IPS DF 4.7 (cell line): ENCODE data around the gene WDR33.
"Not testable (repeated sequence)": the region's sequence is repeated elsewhere in the genome, so short reads cannot be mapped to it uniquely, and the experiment has no call there.

ENCODE experiments used
- DNase-seq: peaks from one replicate; pipeline ENCODE4 v3.0.0-alpha.2; 2013; ENCODE audit warnings: low spot score; ENCODE audit errors: extremely low read depth

WDR33 gene

DNA sequence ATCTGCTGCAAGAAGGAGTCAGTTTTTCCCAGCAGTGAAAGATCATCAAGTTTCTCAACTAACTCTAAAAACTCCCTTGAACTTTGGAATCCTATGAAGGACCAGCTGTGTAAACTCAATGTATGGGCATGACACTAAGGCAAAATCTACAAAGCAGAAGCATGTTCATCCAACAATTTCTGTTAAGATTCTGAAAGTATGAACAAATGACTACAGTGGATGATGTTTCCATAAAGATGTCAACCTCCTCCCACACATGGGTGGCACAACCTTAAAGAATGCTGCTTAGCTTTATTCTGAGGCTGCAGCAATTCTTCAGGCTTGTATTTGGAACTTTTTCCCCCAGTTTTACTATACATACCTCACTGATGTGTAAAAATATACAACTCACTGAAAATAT lies 47.2 kb downstream of the WDR33 start:
- DNase-seq: no peak

DNA sequence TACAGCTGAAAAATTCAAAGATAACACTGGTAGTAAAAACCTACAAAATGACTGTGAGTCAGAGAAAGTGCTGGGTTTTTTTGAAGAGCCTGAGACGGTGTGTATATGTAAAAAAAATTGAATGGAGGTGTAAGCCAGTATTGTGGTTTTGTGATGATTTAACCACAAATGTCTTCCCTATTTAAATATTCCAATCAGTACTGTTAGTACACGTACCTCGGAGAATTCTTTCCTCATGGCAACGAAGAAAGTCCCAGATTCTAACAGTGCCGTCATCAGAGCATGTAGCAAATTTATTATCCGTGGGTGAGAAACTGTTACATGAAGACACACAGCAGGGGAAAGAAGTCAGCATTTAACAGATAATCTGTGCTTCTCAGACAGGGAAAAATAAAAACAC lies 48.1 kb downstream of the WDR33 start:
- DNase-seq: no peak

GRCh38 chr2:127762441-127762840 lies 48.5 kb downstream of the WDR33 start:
- no peak for DNase-seq

DNA sequence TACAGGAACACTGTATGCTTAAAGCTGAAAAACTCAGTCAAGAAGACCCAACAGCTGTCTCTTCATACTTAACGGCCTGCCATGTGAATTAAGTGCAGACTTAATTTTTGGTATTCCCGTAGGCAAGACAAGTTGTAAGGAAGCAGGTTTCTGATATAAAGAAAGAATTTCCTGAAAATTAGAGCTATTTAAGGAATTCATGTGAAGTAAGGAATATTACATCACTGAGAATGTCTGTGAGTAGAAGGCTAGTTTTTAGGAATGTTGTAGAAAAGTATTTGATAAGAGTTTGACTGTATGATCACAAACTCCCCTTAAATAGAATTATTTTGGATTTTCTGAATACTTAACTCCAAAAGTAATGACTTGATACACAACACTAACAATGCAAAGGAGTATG lies 51.0 kb downstream of the WDR33 start:
- no peak for DNase-seq

GRCh38 chr2:127754186-127754585 lies 56.8 kb downstream of the WDR33 start:
- no peak for DNase-seq

DNA sequence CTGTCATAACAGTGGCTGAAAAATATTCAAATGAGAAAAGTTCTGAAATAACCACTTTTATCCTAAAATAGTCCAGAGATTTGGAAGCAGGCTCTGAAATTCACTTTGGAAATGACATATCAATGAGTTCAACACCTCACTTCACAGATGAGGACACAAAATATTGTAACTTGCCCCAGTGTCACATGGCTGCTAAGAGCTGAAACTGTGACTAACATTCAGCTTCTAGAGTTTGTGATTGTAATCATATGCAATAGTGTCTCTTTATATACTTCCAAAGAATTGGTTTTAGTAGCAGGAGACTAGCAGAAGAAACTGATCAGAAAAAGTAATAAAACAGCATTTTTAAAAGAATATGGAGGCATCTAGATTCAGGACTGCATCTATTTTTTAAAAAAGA lies 57.6 kb downstream of the WDR33 start:
- no peak for DNase-seq

DNA sequence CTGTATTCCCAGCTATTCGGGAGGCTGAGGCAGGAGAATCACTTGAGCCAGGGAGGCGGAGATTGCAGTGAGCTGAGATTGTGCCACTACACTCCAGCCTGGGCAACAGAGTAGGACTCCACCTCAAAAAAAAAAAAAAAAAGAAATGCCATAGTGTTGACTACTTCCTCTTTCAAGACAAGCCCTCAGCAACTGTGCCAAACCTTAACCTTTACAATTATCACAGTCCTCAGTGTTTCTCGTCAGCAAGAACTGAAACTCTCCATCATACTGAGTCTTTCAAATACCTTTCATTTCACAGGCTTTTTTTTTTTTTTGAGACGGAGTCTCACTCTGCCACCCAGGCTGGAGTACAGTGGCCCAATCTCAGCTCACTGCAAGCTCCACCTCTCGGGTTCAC lies 61.4 kb downstream of the WDR33 start:
- not testable (repeated sequence) for DNase-seq

DNA sequence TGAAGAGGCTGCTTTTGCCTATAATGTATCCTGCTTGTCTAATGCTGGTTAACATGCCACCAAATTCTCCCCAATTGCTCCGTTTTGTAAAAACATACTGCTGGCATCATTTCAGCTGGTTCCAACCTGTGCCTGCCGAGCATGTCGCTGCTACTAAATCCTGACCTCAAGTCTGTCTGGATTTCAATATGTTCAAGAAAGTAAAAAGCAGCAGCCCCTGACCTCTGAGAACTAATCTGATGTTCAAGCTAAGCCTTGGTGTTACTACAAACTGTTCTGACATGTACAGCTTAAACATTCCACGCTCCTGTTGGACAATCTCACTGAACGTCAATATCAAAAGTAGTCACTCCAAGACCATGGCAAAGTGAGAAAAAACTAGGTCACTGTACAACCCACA lies 63.4 kb downstream of the WDR33 start:
- DNase-seq: no peak

DNA sequence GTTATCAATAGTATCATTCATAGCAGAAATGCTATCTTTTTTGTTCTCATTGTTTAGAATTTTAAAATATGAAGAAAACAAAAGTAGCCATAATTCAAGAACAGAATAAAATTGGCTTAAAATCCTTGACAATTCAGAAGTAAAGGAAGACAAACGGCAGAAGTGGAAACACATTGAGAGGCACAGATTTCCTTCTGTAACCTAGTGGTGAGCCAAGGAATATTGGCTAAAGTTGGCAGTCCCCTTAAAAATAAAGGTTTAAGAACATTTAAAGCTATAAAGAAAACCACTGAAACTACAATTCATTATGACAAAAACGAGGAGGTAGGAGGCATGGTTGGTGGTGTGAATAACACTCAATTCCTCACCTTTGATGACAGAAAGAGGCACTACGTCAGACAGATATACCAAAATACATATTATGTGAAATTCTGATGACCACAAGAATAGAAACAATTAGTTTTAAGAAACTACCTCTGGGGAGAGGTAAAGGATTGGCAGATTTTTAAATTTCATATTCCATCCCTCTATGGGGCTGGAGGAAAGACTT lies 67.4 kb downstream of the WDR33 start:
- DNase-seq: no peak

GRCh38 chr2:127740665-127741288 lies 70.2 kb downstream of the WDR33 start:
- DNase-seq: no peak

GRCh38 chr2:127739800-127740199 lies 71.2 kb downstream of the WDR33 start:
- no peak for DNase-seq

DNA sequence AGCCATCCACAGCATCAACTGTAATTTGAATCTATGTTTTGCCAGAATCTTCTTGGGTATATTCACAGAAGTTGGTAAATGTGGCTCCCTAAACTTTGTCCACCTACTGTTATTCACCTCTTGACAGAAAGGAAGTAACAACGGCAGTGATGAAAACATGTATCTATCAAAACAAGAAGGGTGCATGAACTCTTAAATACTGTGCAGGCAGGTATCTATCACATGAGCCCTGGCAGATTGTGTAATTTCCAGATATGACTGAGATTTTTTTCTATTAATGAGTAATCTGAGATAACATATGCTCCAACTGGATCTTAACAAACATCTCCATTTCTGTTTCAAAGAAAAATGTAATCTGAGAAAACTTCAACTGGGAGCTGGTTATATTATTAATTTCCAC lies 73.1 kb downstream of the WDR33 start:
- DNase-seq: no peak

- DNase-seq: no peak
These were observed 75.2 kb downstream of the WDR33 start for GRCh38 chr2:127735537-127736399.

DNA sequence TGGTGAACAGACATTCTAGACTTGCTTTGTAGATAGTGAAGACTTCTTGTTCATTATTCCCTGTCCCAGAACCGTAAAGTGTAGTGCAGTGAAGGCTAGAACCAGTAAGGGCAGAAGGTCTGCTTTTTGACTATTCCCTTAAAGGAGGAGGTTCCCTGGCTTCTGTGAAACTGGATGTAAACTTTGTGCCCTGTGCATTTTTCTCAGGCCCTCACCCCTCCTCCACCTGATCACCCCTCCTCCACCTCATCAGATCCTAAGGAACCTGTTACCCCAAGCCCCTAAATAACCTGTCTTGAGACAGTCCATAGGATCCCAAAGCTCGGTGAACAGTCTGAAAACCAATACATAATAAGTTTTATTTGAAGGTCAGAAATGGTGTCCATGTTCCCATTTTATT lies 75.9 kb downstream of the WDR33 start:
- DNase-seq: no peak

DNA sequence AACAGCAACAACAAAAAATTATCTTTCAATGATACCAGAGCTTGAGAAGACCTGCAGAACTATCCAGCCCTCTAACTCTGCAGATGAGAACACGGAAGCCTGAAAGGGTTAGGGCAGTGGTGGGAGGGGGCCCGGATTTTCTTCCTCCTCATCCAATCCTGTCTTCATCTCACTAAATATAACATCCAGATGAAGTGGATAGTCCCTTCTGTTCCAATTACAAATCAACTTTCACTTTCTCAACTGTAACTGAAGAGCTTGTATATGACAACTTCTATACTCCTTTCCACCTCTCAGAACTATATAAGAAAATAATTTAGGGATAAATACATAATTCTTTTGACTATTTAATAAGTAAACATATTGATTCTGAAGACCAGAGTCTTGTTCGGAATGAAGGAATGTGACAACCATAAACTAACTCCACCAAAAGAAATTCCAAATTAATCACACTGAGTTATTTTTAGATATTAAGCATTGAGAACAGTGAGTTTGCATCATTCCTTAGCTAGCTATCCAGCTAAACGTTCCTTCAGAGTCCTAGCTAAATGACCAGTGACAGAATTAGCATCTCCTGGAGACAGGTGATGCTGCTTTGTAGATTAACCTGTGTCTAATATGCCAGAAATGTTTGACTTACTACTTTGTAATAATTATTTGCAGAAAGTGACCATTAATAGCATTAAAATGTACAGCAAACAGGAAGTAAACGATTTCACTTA lies 77.0 kb downstream of the WDR33 start:
- DNase-seq: no peak

- no peak for DNase-seq
These were observed 77.7 kb downstream of the WDR33 start for GRCh38 chr2:127733113-127733815.

- DNase-seq: no peak
These were observed 84.7 kb downstream of the WDR33 start for GRCh38 chr2:127726158-127726880.

- no peak for DNase-seq
These were observed 88.2 kb downstream of the WDR33 start for GRCh38 chr2:127722807-127723206.

GRCh38 chr2:127721978-127722355 lies 89.0 kb downstream of the WDR33 start:
- DNase-seq: no peak

DNA sequence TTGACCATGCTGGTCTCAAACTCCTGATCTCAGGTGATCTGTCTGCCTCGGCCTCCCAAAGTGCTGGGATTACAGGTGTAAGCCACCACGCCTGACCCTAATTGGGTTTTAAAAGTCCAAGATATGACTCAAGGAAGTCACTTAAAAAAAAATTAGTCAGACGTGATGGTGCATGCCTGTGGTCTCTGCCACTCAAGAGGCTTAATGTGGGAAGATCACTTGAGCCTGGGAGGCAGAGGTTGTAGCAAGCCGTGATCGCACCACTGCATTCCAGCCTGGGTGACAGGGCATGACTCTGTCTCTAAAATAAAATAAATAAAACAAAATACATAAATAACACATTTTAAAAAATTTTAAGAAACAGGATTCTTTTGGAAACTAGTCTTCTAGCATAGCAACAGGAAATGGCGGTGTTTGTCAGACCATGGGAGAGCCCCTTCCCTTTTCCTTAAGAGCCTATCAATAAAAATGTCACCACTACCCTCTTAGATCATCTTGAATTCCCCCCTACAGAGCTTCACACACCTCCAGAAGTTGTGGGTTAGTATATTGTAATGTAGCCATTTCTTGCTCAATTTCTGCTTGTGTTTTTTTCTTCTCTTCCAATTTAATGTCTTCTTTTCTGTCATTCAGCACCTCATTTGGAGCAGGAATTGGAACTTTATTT lies 89.5 kb downstream of the WDR33 start:
- no peak for DNase-seq
